GM08714 (cell line): ENCODE data around the gene KIF13A.
"Not testable (repeated sequence)": the region's sequence is repeated elsewhere in the genome, so short reads cannot be mapped to it uniquely, and the experiment has no call there.

Experiments used
- H3K4me3 ChIP-seq: fragments of 200-500 bp; sonication (Bioruptor generic); 2 replicates; pipeline ENCODE4 v1.5.1; 2014; ENCODE audit warnings: mild to moderate bottlenecking, low read length, inconsistent platforms
- ZNF274 ChIP-seq: IDR thresholded peaks from 2 replicates; pipeline ENCODE4 v1.6.1; 2012; ENCODE audit warnings: mild to moderate bottlenecking, low read depth, low read length

The KIF13A gene

GRCh38 chr6:17863901-17864754 lies 123.3 kb downstream of the KIF13A start:
- no peak overlapping the region for H3K4me3 ChIP-seq
- TF ChIP-seq ZNF274 = no peak

DNA sequence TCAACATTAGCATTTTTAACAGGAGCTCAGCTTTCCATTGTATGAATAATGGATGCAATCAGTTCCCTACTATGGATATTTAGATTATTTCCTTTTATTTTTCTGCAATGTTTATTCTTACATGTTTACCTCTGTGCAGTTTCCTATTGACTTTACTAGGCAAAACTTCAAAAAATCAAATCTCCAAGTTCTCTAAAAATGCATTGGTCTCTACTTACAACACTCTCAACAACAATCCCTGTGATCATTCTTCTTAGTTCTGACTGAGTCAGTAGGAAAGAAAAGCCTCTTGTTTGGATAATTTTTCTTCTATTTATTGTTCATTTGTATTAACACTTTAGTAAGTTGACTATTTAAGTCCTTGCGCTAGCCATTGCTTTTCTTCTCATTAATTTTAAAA lies 126.1 kb downstream of the KIF13A start:
- no peak overlapping the region for H3K4me3 ChIP-seq

DNA sequence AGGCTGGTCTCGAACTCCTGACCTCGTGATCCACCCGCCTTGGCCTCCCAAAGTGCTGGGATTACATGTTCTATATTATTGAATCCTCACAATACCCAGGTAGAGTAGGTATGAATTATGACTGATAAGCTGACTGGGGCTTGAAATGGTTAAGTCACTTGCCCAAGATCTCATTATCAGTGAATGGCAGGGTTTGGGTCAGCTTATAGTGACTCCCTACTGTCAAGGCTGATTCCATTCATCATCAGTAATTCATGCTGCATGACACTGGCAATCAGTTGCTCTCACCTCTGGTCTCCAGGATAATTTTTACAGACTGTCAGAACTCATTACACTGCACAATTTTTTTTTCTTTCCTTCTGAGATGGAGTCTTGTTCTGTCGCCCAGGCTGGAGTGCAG lies 127.6 kb downstream of the KIF13A start:
- no peak for TF ChIP-seq ZNF274

More for the DNA sequence above, 126.1 kb downstream of the KIF13A start:
- no peak for TF ChIP-seq ZNF274

GRCh38 chr6:17858584-17858983 lies 128.9 kb downstream of the KIF13A start:
- no peak for TF ChIP-seq ZNF274
- no peak overlapping the region for H3K4me3 ChIP-seq

More for the DNA sequence above, 127.6 kb downstream of the KIF13A start:
- no peak overlapping the region for H3K4me3 ChIP-seq

DNA sequence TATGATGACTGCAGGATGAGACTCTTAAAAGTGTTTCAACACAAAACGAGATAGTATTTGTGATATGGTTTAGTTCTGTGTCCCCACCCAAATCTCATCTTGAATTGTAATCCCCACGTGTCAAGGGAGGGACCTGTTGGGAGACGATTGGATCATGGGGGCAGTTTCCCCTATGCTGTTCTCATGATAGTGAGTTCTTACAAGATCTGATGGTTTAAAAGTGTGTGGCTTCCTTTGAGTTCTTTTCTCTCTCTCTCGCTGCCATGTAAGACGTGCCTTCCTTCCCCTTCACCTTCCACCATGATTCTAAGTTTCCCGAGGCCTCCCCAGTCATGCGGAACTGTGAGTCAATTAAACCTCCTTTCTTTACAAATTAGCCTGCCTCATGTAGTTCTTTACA lies 130.2 kb downstream of the KIF13A start:
- not testable (repeated sequence) for H3K4me3 ChIP-seq

GRCh38 chr6:17856306-17856705 lies 131.1 kb downstream of the KIF13A start:
- TF ChIP-seq ZNF274 = no peak
- H3K4me3 ChIP-seq = no peak overlapping the region

DNA sequence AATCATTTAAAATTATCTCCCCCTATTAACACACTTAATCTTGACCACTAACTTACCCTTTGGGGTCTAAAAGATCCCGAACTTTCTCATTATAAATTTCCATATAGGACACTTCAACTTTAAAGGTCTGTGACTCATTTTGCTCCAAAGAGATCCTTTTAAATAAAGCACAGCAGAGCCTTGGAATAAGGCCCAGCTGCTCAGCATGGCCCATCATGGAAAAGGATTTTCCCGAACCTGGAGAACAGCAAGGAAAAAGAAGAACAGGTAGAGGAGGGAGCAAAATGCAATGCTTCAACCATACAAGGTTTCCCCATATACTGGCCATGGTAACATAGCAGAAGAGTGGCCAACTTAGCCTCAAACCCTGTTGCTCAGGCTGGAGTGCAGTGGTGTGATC lies 132.1 kb downstream of the KIF13A start:
- no peak for TF ChIP-seq ZNF274
- H3K4me3 ChIP-seq = no peak overlapping the region

GRCh38 chr6:17853533-17853932 lies 133.9 kb downstream of the KIF13A start:
- no peak overlapping the region for H3K4me3 ChIP-seq
- TF ChIP-seq ZNF274 = no peak

- no peak overlapping the region for H3K4me3 ChIP-seq
- no peak for TF ChIP-seq ZNF274
These were observed 135.7 kb downstream of the KIF13A start for GRCh38 chr6:17851720-17852161.

- TF ChIP-seq ZNF274 = no peak
- no peak overlapping the region for H3K4me3 ChIP-seq
These were observed 136.3 kb downstream of the KIF13A start for GRCh38 chr6:17851001-17851719.

GRCh38 chr6:17850281-17850680 lies 137.2 kb downstream of the KIF13A start:
- no peak for TF ChIP-seq ZNF274
- no peak overlapping the region for H3K4me3 ChIP-seq

GRCh38 chr6:17847203-17847760 lies 140.2 kb downstream of the KIF13A start:
- no peak overlapping the region for H3K4me3 ChIP-seq

GRCh38 chr6:17846762-17847161 lies 140.7 kb downstream of the KIF13A start:
- H3K4me3 ChIP-seq = no peak overlapping the region
- no peak for TF ChIP-seq ZNF274

More at GRCh38 chr6:17847203-17847760, 140.2 kb downstream of the KIF13A start:
- TF ChIP-seq ZNF274 = no peak

GRCh38 chr6:17845598-17845997 lies 141.8 kb downstream of the KIF13A start:
- H3K4me3 ChIP-seq = no peak overlapping the region
- TF ChIP-seq ZNF274 = no peak

- H3K4me3 ChIP-seq = not testable (repeated sequence)
These were observed 142.5 kb downstream of the KIF13A start for GRCh38 chr6:17844967-17845366.
